ENCODE results near the gene MYO1D.
A peak's percentile ranks its signal among the peaks of the same experiment; 100 is the strongest.

MYO1D gene

GRCh38 chr17:32495359-32496231 is 381.3 kb downstream of the MYO1D start:
- peak; percentile 66 for DNase-seq

GRCh38 chr17:32494621-32495358 is 382.1 kb downstream of the MYO1D start:
- DNase-seq = no peak

- DNase-seq = no peak
Observed at GRCh38 chr17:32493976-32494513, 382.9 kb downstream of the MYO1D start.

GRCh38 chr17:32493571-32493970 is 383.4 kb downstream of the MYO1D start:
- no peak for DNase-seq

- DNase-seq = no peak
Observed at GRCh38 chr17:32492648-32493289, 384.2 kb downstream of the MYO1D start.

DNA sequence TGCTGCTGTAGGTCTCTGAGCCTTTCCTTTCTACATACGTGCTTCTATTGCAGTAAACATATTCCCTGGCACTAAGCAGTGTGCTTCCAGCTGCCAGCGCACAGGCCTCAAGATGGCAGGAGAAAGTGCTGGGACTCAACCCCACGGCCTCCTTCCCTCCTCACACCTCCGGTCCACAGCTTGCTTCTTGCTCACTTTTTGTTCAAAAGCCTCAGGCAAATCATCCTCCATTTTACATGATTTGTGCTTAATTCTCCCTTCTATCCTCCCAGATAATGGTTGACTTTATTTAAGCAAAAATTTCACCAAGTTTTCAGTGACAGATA is 384.7 kb downstream of the MYO1D start:
- DNase-seq = no peak

- DNase-seq = no peak
Observed at GRCh38 chr17:32491371-32492263, 385.3 kb downstream of the MYO1D start.

- DNase-seq = no peak
Observed at GRCh38 chr17:32490101-32490482, 386.8 kb downstream of the MYO1D start.

DNA sequence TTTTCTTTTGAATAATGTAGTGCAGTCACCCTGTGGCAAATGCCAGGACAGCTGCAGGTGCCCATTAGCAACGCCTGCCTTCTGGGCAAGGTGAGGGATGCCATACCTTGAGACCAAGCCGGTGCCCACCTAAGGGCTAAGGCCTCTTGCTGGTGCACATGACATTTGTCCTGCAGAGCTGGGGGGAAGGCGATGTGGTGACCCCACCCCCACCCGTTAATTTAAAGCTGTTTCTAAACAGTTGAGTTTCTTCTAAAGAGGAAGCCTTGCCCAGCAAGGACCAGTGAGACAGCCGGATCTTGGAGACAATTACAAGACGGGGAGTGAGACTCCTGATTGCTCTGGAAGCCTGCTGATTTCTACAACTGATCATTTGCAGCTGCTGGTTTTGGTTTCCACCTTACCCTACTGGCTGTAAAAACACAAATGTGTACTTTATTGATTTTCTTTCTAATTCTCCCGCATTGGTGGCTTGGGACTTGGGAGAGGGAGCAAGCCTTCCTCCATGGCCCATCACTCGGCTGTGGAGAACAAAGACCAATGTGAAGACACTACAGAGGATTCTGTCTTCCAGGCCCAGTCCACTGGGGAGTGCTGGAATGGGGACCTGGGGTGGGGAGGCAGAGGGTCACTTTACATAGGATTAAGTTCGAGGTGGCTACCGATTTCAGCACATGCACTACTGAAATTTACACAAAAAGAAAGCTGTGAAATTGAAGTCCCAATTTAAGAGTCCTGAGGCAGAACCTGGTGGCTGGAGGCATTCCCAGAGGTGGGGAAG is 387.4 kb downstream of the MYO1D start:
- no peak for DNase-seq

GRCh38 chr17:32488604-32489180 is 388.2 kb downstream of the MYO1D start:
- no peak for DNase-seq

DNA sequence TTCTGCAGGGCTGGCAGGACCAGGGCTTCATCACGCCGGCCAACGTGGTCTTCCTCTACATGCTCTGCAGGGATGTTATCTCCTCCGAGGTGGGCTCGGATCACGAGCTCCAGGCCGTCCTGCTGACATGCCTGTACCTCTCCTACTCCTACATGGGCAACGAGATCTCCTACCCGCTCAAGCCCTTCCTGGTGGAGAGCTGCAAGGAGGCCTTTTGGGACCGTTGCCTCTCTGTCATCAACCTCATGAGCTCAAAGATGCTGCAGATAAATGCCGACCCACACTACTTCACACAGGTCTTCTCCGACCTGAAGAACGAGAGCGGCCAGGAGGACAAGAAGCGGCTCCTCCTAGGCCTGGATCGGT is 388.8 kb downstream of the MYO1D start:
- DNase-seq = no peak

- DNase-seq = no peak
Observed at GRCh38 chr17:32487473-32488176, 389.3 kb downstream of the MYO1D start.

GRCh38 chr17:32486701-32487472 is 390.0 kb downstream of the MYO1D start, which contains the start of gene CDK5R1:
Gene CDK5R1, plus strand, starts transcription at chr17:32486993. Its CDS starts 628 bp downstream, at chr17:32487621.
- peak; percentile 79 for DNase-seq

DNA sequence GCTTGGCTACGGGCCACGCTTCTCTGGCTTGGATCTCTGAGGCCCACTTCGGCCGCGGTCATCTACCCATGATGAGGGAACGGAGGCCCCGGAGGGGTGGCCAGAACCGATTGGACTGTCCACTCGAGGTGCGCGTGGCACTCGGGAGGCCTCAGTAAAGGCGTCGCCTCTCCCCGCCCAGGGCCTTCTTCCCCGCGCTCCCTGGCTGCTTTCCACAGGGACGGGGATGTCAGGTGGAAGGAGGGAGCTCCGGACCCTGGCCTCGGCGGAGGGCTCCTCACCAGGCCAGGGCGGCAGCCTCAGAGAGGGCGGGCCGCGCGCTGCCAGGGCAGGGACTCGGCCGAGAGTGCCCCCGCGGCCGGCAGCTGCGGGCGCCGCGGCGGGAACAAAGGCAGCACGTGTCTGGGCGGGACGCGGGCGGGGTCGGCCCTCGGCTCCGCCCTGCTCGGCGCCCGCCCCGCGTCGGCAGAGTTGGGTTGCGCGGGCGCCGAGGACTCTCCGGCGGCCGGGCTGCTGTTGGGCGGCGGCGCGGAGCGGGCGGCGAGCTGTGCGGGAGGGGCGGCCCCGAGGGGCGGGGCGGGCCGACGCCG is 390.7 kb downstream of the MYO1D start:
- peak; percentile 81 for DNase-seq

GRCh38 chr17:32485261-32486110 is 391.4 kb downstream of the MYO1D start:
- no peak for DNase-seq

- no peak for DNase-seq
Observed at GRCh38 chr17:32484628-32485027, 392.3 kb downstream of the MYO1D start.

DNA sequence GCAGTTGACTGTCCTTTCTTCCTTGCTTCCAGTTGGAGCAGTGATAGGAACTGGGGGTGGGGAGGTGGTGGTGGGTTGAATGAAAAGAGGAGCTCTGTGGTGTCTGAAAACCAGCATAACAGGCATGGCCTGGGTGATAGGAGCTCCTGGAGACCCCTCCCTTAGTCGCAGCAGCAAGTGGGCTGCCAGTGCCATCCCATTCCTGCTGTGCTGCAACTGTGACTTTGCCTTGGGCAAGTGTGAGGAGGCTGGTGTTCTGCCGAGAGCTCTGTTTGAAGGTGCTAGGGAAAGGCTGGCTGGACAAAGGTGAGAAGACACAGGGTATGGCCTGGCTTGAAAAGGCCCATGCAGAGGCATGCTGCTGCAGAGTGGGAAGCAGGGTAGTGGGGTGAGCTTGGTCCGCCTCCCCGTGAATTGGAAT is 392.9 kb downstream of the MYO1D start:
- DNase-seq = no peak

GRCh38 chr17:32483451-32484019 is 393.4 kb downstream of the MYO1D start:
- peak; percentile 85 for DNase-seq

Data from left hindlimb (tissue), 1 donor.